ENCODE results near the gene CDCA7. TPM values are rescaled to one million over a fixed set of nuclear protein-coding genes. Genes with fewer than 3 reads are reported as not detected.
A peak's percentile ranks its signal among the peaks of the same experiment; 100 is the strongest.

CDCA7 gene
- total RNA-seq, 2 experiments from 2014 or later = 1.6 to 1.8 TPM

GRCh38 chr2:173354073-173354581 is 545 bp upstream of the CDCA7 start:
- no peaks in the 10 kb centered on the region for H3K36me3 ChIP-seq (ENCODE audit: insufficient read depth, low read length)
- ChIA-PET CTCF (no interaction called here), POLR2A (no interaction called here)
- H3K27ac ChIP-seq (ENCODE audit: low read depth in 1 of 2, low read length in 2 of 2) = no peak overlapping the region
- Mint-ChIP-seq H3K27ac (no peak overlapping the region), H3K36me3 (ENCODE audit: low read depth) (no peaks in the 10 kb centered on the region), H3K4me3 (peak overlapping the region; percentile 90), H3K4me1 (ENCODE audit: low read depth) (peaks cover 19% of the 10 kb centered on the region), H3K9me3 (no peaks in the 10 kb centered on the region), H3K27me3 (peaks cover 61% of the 10 kb centered on the region)
- peaks cover 0 to 9% of the 10 kb centered on the region in 2 experiments for H3K9me3 ChIP-seq (ENCODE audit: control insufficient read depth in 1 of 2, insufficient read depth in 1 of 2, low read length in 2 of 2)
- DNase-seq (peak in 1 of 14 experiments; percentile 11), ATAC-seq (ENCODE audit: poor library complexity) (peak; percentile 7)
- H3K27me3 ChIP-seq (ENCODE audit: control insufficient read depth in 1 of 2, insufficient read depth in 2 of 2, low read length in 2 of 2) = peaks cover 13 to 20% of the 10 kb centered on the region in 2 experiments
- H3K4me3 ChIP-seq (ENCODE audit: low read length) = peak overlapping the region; percentile 79
- TF ChIP-seq, protein P1, sequence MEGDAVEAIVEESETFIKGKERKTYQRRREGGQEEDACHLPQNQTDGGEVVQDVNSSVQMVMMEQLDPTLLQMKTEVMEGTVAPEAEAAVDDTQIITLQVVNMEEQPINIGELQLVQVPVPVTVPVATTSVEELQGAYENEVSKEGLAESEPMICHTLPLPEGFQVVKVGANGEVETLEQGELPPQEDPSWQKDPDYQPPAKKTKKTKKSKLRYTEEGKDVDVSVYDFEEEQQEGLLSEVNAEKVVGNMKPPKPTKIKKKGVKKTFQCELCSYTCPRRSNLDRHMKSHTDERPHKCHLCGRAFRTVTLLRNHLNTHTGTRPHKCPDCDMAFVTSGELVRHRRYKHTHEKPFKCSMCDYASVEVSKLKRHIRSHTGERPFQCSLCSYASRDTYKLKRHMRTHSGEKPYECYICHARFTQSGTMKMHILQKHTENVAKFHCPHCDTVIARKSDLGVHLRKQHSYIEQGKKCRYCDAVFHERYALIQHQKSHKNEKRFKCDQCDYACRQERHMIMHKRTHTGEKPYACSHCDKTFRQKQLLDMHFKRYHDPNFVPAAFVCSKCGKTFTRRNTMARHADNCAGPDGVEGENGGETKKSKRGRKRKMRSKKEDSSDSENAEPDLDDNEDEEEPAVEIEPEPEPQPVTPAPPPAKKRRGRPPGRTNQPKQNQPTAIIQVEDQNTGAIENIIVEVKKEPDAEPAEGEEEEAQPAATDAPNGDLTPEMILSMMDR (IDR thresholded peaks at IDR 0.05) = no peak
- peaks cover 22% of the 10 kb centered on the region for H3K4me1 ChIP-seq (ENCODE audit: insufficient read depth, low read length)
- intact Hi-C loops (cut with DNase I, micrococcal nuclease) = no loop called here

DNA sequence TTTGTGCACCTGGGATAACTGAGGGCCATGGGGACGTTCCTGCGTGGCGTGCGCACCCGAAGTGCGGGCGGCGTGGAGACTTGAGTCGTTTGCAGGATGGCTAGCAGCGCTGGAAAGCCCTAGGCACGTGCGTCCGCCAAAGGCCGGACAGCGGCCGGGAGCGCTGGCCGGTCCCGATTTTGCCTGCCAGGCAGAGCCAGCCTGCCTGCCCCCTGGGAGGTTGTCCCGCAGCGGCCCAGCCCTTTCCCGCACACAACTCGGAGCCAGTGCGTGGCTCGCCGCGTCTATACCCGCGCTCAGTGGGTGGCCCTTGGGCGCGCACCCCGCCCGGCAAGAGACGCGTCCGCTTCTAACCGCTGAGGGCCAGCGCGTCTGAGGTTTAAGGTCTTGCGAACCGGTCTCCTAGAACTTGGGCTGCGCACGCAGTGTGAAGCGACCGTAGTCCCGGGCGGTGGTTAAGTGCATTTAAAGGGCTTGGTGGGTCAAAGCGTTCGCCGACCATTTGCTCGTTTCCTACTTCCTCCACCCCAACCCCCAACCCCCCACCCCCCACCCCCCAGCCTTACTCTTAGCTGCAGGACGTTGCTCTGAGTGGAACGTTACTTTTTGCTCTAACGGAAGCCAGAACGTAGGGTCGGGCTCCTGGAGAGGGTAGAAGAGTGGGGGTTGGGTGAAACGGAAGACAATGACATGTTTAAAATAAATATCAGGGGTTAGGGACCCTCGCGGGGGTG is 627 bp downstream of the CDCA7 start:
- intact Hi-C loops (cut with DNase I, micrococcal nuclease) = no loop called here
- peak overlapping the region; percentile 79 for H3K4me3 ChIP-seq (ENCODE audit: low read length)
- Mint-ChIP-seq H3K4me3 (peak overlapping the region; percentile 88), H3K27me3 (peaks cover 55% of the 10 kb centered on the region), H3K36me3 (ENCODE audit: low read depth) (no peaks in the 10 kb centered on the region), H3K4me1 (ENCODE audit: low read depth) (peaks cover 19% of the 10 kb centered on the region), H3K9me3 (no peaks in the 10 kb centered on the region), H3K27ac (peak overlapping the region; percentile 59)
- ATAC-seq (ENCODE audit: poor library complexity) (peak; percentile 30), DNase-seq (peak in 7 of 14 experiments; percentile 1 to 39 (median 10))
- no peak overlapping the region for H3K27ac ChIP-seq (ENCODE audit: low read depth in 1 of 2, low read length in 2 of 2)
- H3K27me3 ChIP-seq (ENCODE audit: control insufficient read depth in 1 of 2, insufficient read depth in 2 of 2, low read length in 2 of 2) = peaks cover 13 to 20% of the 10 kb centered on the region in 2 experiments
- no peaks in the 10 kb centered on the region for H3K36me3 ChIP-seq (ENCODE audit: insufficient read depth, low read length)
- TF ChIP-seq, protein P1 (IDR thresholded peaks at IDR 0.05) = no peak
- POLR2A ChIA-PET = interaction anchor here (0.6 to 1.2 kb wide), 2 partner anchors 9 to 14 kb away, joined by 4 read pairs; no protein-coding TSS in a partner anchor
- CTCF ChIA-PET = no interaction called here
- peaks cover 0 to 9% of the 10 kb centered on the region in 2 experiments for H3K9me3 ChIP-seq (ENCODE audit: control insufficient read depth in 1 of 2, insufficient read depth in 1 of 2, low read length in 2 of 2)
- H3K4me1 ChIP-seq (ENCODE audit: insufficient read depth, low read length) = peaks cover 22% of the 10 kb centered on the region

- Mint-ChIP-seq H3K4me3 (peak overlapping the region; percentile 88), H3K4me1 (ENCODE audit: low read depth) (peaks cover 19% of the 10 kb centered on the region), H3K9me3 (no peaks in the 10 kb centered on the region), H3K27ac (peak overlapping the region; percentile 59), H3K36me3 (ENCODE audit: low read depth) (no peaks in the 10 kb centered on the region), H3K27me3 (peaks cover 50% of the 10 kb centered on the region)
- no peaks in the 10 kb centered on the region for H3K36me3 ChIP-seq (ENCODE audit: insufficient read depth, low read length)
- H3K9me3 ChIP-seq (ENCODE audit: control insufficient read depth in 1 of 2, insufficient read depth in 1 of 2, low read length in 2 of 2) = peaks cover 0 to 9% of the 10 kb centered on the region in 2 experiments
- POLR2A ChIA-PET = interaction anchor here (0.6 to 1.2 kb wide), 2 partner anchors 9 to 13 kb away, joined by 4 read pairs; no protein-coding TSS in a partner anchor
- intact Hi-C loops (cut with DNase I, micrococcal nuclease) = no loop called here
- CTCF ChIA-PET = no interaction called here
- H3K27me3 ChIP-seq (ENCODE audit: control insufficient read depth in 1 of 2, insufficient read depth in 2 of 2, low read length in 2 of 2) = peaks cover 13 to 20% of the 10 kb centered on the region in 2 experiments
- ATAC-seq (ENCODE audit: poor library complexity) (no peak), DNase-seq (peak in 1 of 14 experiments; percentile 5)
- TF ChIP-seq, protein P1 (IDR thresholded peaks at IDR 0.05) = no peak
- no peak overlapping the region for H3K27ac ChIP-seq (ENCODE audit: low read depth in 1 of 2, low read length in 2 of 2)
- H3K4me3 ChIP-seq (ENCODE audit: low read length) = peak overlapping the region; percentile 79
- H3K4me1 ChIP-seq (ENCODE audit: insufficient read depth, low read length) = peaks cover 22% of the 10 kb centered on the region
Observed at GRCh38 chr2:173355866-173356508, 1.3 kb downstream of the CDCA7 start.

Measured in CD4-positive, alpha-beta T cell (primary cell).